B cell (primary cell): ENCODE measurements around the gene TENM3. TPM values are rescaled to one million over a fixed set of nuclear protein-coding genes. Genes with fewer than 3 reads are reported as not detected.

Source experiments
- ATAC-seq: fragments of 200-7000 bp; cut with Tn5 transposase; one replicate; pipeline ENCODE4 v1.10.0; 2021; ENCODE audit warnings: low read depth, mild to moderate bottlenecking, moderate number of reproducible peaks, moderate library complexity
- CTCF ChIA-PET: fragments of 350-600 bp; sonication (Branson Sonifier 250); formaldehyde crosslinking; loops from one replicate; lab custom pipeline; 2021; ENCODE audit warnings: antibody characterized with exemption, inconsistent platforms; lab: Charles Lee
- POLR2A ChIA-PET: fragments of 350-600 bp; sonication (Branson Sonifier 250); formaldehyde crosslinking; loops from one replicate; lab custom pipeline; 2021; ENCODE audit warnings: antibody characterized with exemption; lab: Charles Lee
- DNase-seq: peaks from one replicate; pipeline ENCODE4 v3.0.0; 2013
- H2AFZ ChIP-seq: 2 replicates; pipeline ENCODE4 v1.6.1; 2012; ENCODE audit warnings: mild to moderate bottlenecking, low read depth, low read length; ENCODE audit not compliant: insufficient read depth, poor library complexity, severe bottlenecking
- H3K27ac ChIP-seq, 2 donors: 1 replicate in 1 of 2; 2 replicates in 1 of 2; pipeline ENCODE4 v1.5.1; 2012 to 2013; ENCODE audit warnings: low read length in 2 of 2, mild to moderate bottlenecking in 2 of 2, moderate library complexity in 1 of 2
- H3K27me3 ChIP-seq, 4 experiments: fragments of 200-600 bp in 1 of 4; sonication (generic) in 1 of 4; replicated peaks in 1 of 4; 1 replicate in 2 of 4; 2 replicates in 2 of 4; pipeline versions ENCODE4 v1.6.1 to v1.7.0; 2013 to 2016; ENCODE audit warnings: low read length in 3 of 4, mild to moderate bottlenecking in 2 of 4, mixed read lengths in 1 of 4, moderate library complexity in 1 of 4; ENCODE audit not compliant: insufficient read depth in 4 of 4, control insufficient read depth in 3 of 4; ENCODE audit errors: control extremely low read depth in 1 of 4
- H3K36me3 ChIP-seq, 2 experiments: replicated peaks in 1 of 2; 1 replicate in 1 of 2; 2 replicates in 1 of 2; pipeline versions ENCODE4 v1.6.1 to v1.7.1; 2013; ENCODE audit warnings: low read length in 1 of 2; ENCODE audit not compliant: insufficient read depth in 2 of 2, control insufficient read depth in 1 of 2; ENCODE audit errors: control extremely low read depth in 1 of 2, extremely low read depth in 1 of 2
- H3K4me1 ChIP-seq, 2 donors: fragments of 200-600 bp in 1 of 2; sonication (generic) in 1 of 2; 1 replicate in 1 of 2; 2 replicates in 1 of 2; pipeline versions ENCODE4 v1.5.1 to v1.6.1; 2013 to 2017; ENCODE audit warnings: low read length in 2 of 2; ENCODE audit not compliant: control insufficient read depth in 2 of 2, insufficient read depth in 2 of 2
- H3K4me2 ChIP-seq: replicated peaks from 2 replicates; pipeline ENCODE3; 2012; ENCODE audit warnings: mild to moderate bottlenecking, low read depth, low read length; ENCODE audit not compliant: poor library complexity, severe bottlenecking
- H3K4me3 ChIP-seq, 5 experiments: fragments of 200-600 bp in 1 of 5; sonication (generic) in 1 of 5; 1 replicate in 3 of 5; 2 replicates in 2 of 5; pipeline versions ENCODE4 v1.5.1 to v1.7.0; 2011 to 2016; ENCODE audit warnings: low read length in 4 of 5, mild to moderate bottlenecking in 4 of 5, low read depth in 2 of 5, control low read depth in 1 of 5, moderate library complexity in 1 of 5; ENCODE audit not compliant: insufficient read depth in 1 of 5; ENCODE audit errors: control extremely low read depth in 1 of 5, extremely low read depth in 1 of 5
- H3K79me2 ChIP-seq: fragments of 200-600 bp; sonication (generic); one replicate; pipeline ENCODE4 v1.6.0; 2016; ENCODE audit warnings: low read length; ENCODE audit not compliant: control insufficient read depth, insufficient read depth
- H3K9ac ChIP-seq: fragments of 200-600 bp; sonication (generic); 2 replicates; pipeline ENCODE4 v1.6.1; 2017; ENCODE audit warnings: mild to moderate bottlenecking, low read length, moderate library complexity
- H3K9me3 ChIP-seq, 3 donors: one replicate each; pipeline versions ENCODE4 v1.6.1 to v1.7.1; 2013; ENCODE audit warnings: low read length in 2 of 3; ENCODE audit not compliant: control insufficient read depth in 2 of 3, insufficient read depth in 1 of 3; ENCODE audit errors: control extremely low read depth in 1 of 3
- H4K20me1 ChIP-seq: 2 replicates; pipeline ENCODE4 v1.6.0; 2012; ENCODE audit warnings: mild to moderate bottlenecking, low read length; ENCODE audit not compliant: insufficient read depth, control insufficient read depth, poor library complexity, severe bottlenecking
- H3K27ac Mint-ChIP-seq: one replicate; pipeline ENCODE4 v1.8.0; 2021; ENCODE audit warnings: mixed read lengths
- H3K27me3 Mint-ChIP-seq: one replicate; pipeline ENCODE4 v1.8.0; 2021; ENCODE audit warnings: mixed read lengths
- H3K4me1 Mint-ChIP-seq: one replicate; pipeline ENCODE4 v1.8.0; 2021; ENCODE audit warnings: mixed read lengths
- H3K4me3 Mint-ChIP-seq: one replicate; pipeline ENCODE4 v1.8.0; 2021; ENCODE audit warnings: mixed read lengths
- H3K9me3 Mint-ChIP-seq: one replicate; pipeline ENCODE4 v1.8.0; 2022; ENCODE audit warnings: mixed read lengths; ENCODE audit not compliant: insufficient read depth
- EZH2 ChIP-seq: IDR thresholded peaks from 2 replicates; pipeline ENCODE4 v1.6.1; 2012; ENCODE audit warnings: borderline replicate concordance, low read depth, mild to moderate bottlenecking, moderate library complexity, low read length; ENCODE audit not compliant: insufficient read depth, poor library complexity, severe bottlenecking
- WGBS: methylation state at CpG from one replicate; pipeline ENCODE4 v1.1.5; 2013; ENCODE audit warnings: missing lambda C conversion rate; ENCODE audit not compliant: insufficient coverage; 5-methylcytosine and 5-hydroxymethylcytosine counted together
- intact Hi-C: fragments of 100-400 bp; cut with micrococcal nuclease; formaldehyde crosslinking; loops from one replicate; pipeline ENCODE4 v1.10.0; 2022
- polyA plus RNA-seq: library from polyadenylated mRNA; depleted of rRNA; stranded (reverse); fragments of >200 nt; gene quantifications from 2 replicates; pipeline ENCODE4 v1.2.3, GENCODE V29; 2012
- total RNA-seq, 2 donors: library from RNA; stranded (reverse); fragments of 120-200 nt in 1 of 2; gene quantifications; 1 replicate in 1 of 2; 2 replicates in 1 of 2; pipeline versions ENCODE4 v1.2.3 to v1.2.4, GENCODE V29; 2013 to 2022
- TF ChIP-seq, protein P1 (sequence below): fragments of 200-600 bp; IDR thresholded peaks from one replicate; pipeline ENCODE4 v1.8.0; 2022; ENCODE audit warnings: antibody characterized with exemption, mild to moderate bottlenecking

Gene TENM3
- total and polyA plus RNA-seq, 2 donors (not counting 1 experiment from before 2014, with no cell fraction given) = not detected

DNA sequence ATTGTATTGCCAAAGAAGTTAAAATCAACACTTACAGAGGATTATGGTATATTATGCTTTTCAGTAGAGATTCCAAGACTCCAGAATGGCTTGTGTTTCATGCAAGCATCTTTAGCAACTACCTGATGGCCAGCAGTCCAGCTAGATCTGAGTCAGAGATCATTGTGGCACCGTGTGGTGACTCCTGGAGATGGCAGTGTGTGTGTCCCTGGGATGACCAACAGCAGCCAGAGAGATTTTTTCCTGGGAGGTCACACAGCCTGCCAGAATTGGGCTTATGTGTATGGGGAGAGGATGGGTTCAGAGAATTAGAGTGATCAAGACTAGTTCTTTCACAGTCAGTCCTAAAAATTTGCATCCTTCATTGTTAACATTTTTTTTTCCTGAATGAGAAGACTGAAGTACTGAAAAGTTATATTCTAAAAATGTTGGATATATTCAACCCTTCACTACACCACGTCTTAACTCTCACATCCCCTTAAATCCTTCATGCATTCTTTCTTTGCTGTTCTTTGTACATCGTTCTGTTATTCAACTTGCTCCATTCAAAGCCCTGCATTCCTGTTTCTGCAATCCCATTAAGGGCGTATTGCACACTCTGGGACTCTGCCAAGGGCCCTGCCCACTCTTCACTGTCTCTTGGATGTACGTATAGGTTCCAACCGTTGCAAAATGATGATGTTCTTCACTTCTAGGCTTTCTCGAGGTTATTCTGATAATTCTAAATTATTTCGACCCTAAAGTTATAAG, 12.4 kb downstream of the TENM3 start:
- no peaks in the 10 kb centered on the region for H3K27me3 Mint-ChIP-seq
- Histone ChIP-seq H3K4me2 (no peak overlapping the region), H3K9me3 (no peaks in the 10 kb centered on the region), H3K27me3 (no peaks in the 10 kb centered on the region), H3K9ac (no peak overlapping the region), H3K4me1 (no peaks in the 10 kb centered on the region), H3K27ac (no peak overlapping the region), H4K20me1 (no peaks in the 10 kb centered on the region), H3K4me3 (no peak overlapping the region), H2AFZ (no peak overlapping the region), H3K36me3 (no peaks in the 10 kb centered on the region), H3K79me2 (no peaks in the 10 kb centered on the region)
- no peak overlapping the region for H3K27ac Mint-ChIP-seq
- WGBS = 56% methylated on average over 4 of the region's 8 CpGs
- TF ChIP-seq EZH2 = no peak
- TF ChIP-seq, protein P1, sequence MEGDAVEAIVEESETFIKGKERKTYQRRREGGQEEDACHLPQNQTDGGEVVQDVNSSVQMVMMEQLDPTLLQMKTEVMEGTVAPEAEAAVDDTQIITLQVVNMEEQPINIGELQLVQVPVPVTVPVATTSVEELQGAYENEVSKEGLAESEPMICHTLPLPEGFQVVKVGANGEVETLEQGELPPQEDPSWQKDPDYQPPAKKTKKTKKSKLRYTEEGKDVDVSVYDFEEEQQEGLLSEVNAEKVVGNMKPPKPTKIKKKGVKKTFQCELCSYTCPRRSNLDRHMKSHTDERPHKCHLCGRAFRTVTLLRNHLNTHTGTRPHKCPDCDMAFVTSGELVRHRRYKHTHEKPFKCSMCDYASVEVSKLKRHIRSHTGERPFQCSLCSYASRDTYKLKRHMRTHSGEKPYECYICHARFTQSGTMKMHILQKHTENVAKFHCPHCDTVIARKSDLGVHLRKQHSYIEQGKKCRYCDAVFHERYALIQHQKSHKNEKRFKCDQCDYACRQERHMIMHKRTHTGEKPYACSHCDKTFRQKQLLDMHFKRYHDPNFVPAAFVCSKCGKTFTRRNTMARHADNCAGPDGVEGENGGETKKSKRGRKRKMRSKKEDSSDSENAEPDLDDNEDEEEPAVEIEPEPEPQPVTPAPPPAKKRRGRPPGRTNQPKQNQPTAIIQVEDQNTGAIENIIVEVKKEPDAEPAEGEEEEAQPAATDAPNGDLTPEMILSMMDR = no peak
- DNase-seq = no peak
- POLR2A ChIA-PET = no interaction called here
- peaks cover 4% of the 10 kb centered on the region for H3K9me3 Mint-ChIP-seq
- ATAC-seq = no peak
- no peaks in the 10 kb centered on the region for H3K4me1 Mint-ChIP-seq
- CTCF ChIA-PET = no interaction called here
- H3K4me3 Mint-ChIP-seq = no peak overlapping the region
- intact Hi-C loops = no loop called here

DNA sequence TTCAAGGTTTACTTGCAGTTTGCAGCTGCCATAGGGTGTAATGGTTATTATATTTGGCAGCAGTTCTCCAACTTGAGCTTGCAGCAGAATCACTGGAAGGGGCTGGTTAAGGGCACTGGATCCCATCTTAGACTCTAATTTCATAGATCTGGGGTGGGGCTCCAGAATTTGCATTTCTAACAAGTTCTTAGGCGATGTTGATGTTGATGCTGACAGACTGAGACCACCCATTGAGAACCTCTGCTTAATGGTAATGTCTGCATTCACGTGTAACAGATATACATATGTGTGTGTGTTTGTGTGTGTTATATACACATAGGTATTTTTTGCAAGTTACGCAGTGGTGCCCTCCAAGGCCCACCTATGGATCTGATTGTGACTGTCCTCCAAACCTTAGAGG, 13.8 kb downstream of the TENM3 start:
- CTCF ChIA-PET = no interaction called here
- Histone ChIP-seq H3K9me3 (no peaks in the 10 kb centered on the region), H3K4me1 (no peaks in the 10 kb centered on the region), H3K27me3 (no peaks in the 10 kb centered on the region), H3K79me2 (no peaks in the 10 kb centered on the region), H3K4me2 (no peak overlapping the region), H3K27ac (no peak overlapping the region), H3K4me3 (no peak overlapping the region), H4K20me1 (no peaks in the 10 kb centered on the region), H3K36me3 (no peaks in the 10 kb centered on the region), H2AFZ (no peak overlapping the region), H3K9ac (no peak overlapping the region)
- no peak for ATAC-seq
- 90% methylated on average over 2 of the region's 3 CpGs for WGBS
- H3K4me3 Mint-ChIP-seq = no peak overlapping the region
- intact Hi-C loops = no loop called here
- peaks cover 4% of the 10 kb centered on the region for H3K9me3 Mint-ChIP-seq
- H3K4me1 Mint-ChIP-seq = no peaks in the 10 kb centered on the region
- POLR2A ChIA-PET = no interaction called here
- DNase-seq = no peak
- H3K27me3 Mint-ChIP-seq = no peaks in the 10 kb centered on the region
- no peak for TF ChIP-seq EZH2
- TF ChIP-seq, protein P1 = no peak
- no peak overlapping the region for H3K27ac Mint-ChIP-seq
